K562 (cell line): ENCODE results near the gene NAV2. TPM values are rescaled to one million over a fixed set of nuclear protein-coding genes. Genes with fewer than 3 reads are reported as not detected.

ENCODE experiments used
- CC2D1A ChIP-seq: fragments of 450-650 bp; IDR thresholded peaks from 2 replicates; pipeline ENCODE4 v1.6.1; 2017; ENCODE audit warnings: mild to moderate bottlenecking
- CREM ChIP-seq: IDR thresholded peaks from 2 replicates; pipeline ENCODE4 v1.6.1; 2014; ENCODE audit warnings: antibody characterized with exemption, low read depth
- NFATC3 ChIP-seq: fragments of 450-650 bp; IDR thresholded peaks from 2 replicates; pipeline ENCODE4 v1.6.1; 2017; ENCODE audit warnings: mild to moderate bottlenecking
- SMC3 ChIP-seq: conservative IDR thresholded peaks from 2 replicates; pipeline ENCODE4 v1.6.1; 2011; ENCODE audit warnings: low read depth, low read length, improper control_type of control experiment; ENCODE audit not compliant: insufficient read depth
- STAG1 ChIP-seq: sonication (generic); formaldehyde crosslinking; IDR thresholded peaks from 2 replicates; pipeline ENCODE4 v1.5.0; 2020; ENCODE audit warnings: missing genetic modification reagents, borderline replicate concordance
- ZNF551 ChIP-seq: fragments of 250-450 bp; sonication (Bioruptor Pico); IDR thresholded peaks from 2 replicates; pipeline ENCODE4 v1.5.0; 2021; ENCODE audit warnings: mild to moderate bottlenecking, moderate library complexity
- polyA plus RNA-seq, 8 experiments: library from polyadenylated mRNA; depleted of rRNA in 4 of 8; stranded (reverse) in 5 of 8; unstranded in 3 of 8; fragments of >200 nt; fragmentation: Nextera tagmentation in 2 of 8; fragmentation: Illumina TruSeq in 1 of 8; extraction: Ambion mirVana in 2 of 8; extraction: Trizol in 1 of 8; gene quantifications; 2 replicates each; pipeline versions ENCODE4 v1.2.1 to v1.2.3, GENCODE V29; 2011 to 2014; ENCODE audit warnings: inconsistent platforms in 1 of 8, missing spikeins in 1 of 8
- total RNA-seq, 7 experiments: library from RNA; depleted of rRNA in 6 of 7; stranded (reverse); fragments of >200 nt in 6 of 7; fragmentation: Illumina TruSeq in 2 of 7; extraction: Trizol in 2 of 7; gene quantifications; 2 replicates each; pipeline versions ENCODE4 v1.2.1 to v1.2.3, GENCODE V29; 2011 to 2021; ENCODE audit warnings: low replicate concordance in 1 of 7
- TF ChIP-seq, protein P1 (sequence below): fragments of 250-450 bp; sonication (Bioruptor Pico); IDR thresholded peaks from 2 replicates; pipeline ENCODE4 v1.4.0; 2020; ENCODE audit warnings: borderline replicate concordance
- TF ChIP-seq, protein P2 (sequence below), 3 experiments: IDR thresholded peaks in 2 of 3; conservative IDR thresholded peaks in 1 of 3; 2 replicates each; pipeline ENCODE4 v1.5.1; 2011 to 2012; ENCODE audit warnings: low read length in 3 of 3, mild to moderate bottlenecking in 3 of 3, control low read depth in 2 of 3, improper control_type of control experiment in 1 of 3, inconsistent platforms in 1 of 3, low read depth in 1 of 3, mixed read lengths in 1 of 3, moderate library complexity in 1 of 3; ENCODE audit not compliant: insufficient read depth in 2 of 3
- TF ChIP-seq, protein P3 (sequence below), 2 experiments: fragments of 450-650 bp; formaldehyde crosslinking in 1 of 2; IDR thresholded peaks; 2 replicates each; pipeline versions ENCODE4 v1.4.0 to v1.6.1; 2014 to 2020; ENCODE audit warnings: mild to moderate bottlenecking in 2 of 2, borderline replicate concordance in 1 of 2, low read depth in 1 of 2
- TF ChIP-seq, protein P4 (sequence below): fragments of 450-650 bp; IDR thresholded peaks from 2 replicates; pipeline ENCODE4 v1.6.1; 2016; ENCODE audit warnings: mild to moderate bottlenecking

Gene NAV2
- total and polyA plus RNA-seq, 9 of the 15 experiments (the other 6 are each of a cell fraction or from before 2014, with no cell fraction given): 0.03 to 0.35 (median 0.05) TPM

DNA sequence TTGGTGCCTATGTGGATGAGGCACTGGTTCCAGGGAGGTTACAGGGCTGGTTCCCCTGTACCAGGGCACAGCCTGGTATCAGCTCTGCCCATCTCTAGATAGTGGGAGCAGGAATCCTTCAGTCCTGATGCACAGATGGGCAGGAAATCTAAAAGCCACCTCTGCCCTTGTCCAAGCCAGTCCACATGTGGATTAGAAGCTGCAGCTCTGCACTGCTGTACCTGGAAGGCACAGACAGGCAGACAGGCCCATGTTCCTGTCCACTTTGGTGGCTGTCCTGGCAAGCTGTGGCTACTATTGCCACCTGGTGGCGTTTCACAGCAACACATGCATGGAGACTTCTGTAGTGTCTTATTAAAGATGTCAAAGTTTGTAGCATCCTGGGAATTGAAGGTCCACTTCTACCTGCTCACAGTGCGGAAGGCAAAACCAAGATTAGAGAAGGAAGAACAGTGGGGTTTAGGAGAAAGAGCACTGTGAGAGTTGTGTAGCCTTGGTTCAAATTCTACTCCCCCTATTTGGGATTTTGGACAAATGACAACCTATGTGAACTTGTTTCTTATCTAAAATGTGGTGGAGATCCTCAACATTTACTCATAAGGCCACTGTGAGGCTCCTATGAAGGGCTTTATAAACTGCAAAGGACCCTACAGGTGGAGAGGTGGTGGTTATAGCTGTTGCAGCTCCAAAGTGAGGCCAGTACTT, 30.1 kb downstream of the NAV2 start (continued):
- TF ChIP-seq, protein P1, sequence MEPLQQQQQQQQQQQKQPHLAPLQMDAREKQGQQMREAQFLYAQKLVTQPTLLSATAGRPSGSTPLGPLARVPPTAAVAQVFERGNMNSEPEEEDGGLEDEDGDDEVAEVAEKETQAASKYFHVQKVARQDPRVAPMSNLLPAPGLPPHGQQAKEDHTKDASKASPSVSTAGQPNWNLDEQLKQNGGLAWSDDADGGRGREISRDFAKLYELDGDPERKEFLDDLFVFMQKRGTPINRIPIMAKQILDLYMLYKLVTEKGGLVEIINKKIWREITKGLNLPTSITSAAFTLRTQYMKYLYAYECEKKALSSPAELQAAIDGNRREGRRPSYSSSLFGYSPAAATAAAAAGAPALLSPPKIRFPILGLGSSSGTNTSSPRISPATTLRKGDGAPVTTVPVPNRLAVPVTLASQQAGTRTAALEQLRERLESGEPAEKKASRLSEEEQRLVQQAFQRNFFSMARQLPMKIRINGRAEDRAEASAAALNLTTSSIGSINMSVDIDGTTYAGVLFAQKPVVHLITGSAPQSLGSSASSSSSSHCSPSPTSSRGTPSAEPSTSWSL (CRISPR knock-in tag): no peak
- peak; percentile 69; the same call in 1 of the 2 replicates for TF ChIP-seq STAG1 (CRISPR knock-in tag)
- TF ChIP-seq CC2D1A: 0 out of 2 replicates have a peak, but pooled peaks have one; percentile 20
- TF ChIP-seq, protein P2, sequence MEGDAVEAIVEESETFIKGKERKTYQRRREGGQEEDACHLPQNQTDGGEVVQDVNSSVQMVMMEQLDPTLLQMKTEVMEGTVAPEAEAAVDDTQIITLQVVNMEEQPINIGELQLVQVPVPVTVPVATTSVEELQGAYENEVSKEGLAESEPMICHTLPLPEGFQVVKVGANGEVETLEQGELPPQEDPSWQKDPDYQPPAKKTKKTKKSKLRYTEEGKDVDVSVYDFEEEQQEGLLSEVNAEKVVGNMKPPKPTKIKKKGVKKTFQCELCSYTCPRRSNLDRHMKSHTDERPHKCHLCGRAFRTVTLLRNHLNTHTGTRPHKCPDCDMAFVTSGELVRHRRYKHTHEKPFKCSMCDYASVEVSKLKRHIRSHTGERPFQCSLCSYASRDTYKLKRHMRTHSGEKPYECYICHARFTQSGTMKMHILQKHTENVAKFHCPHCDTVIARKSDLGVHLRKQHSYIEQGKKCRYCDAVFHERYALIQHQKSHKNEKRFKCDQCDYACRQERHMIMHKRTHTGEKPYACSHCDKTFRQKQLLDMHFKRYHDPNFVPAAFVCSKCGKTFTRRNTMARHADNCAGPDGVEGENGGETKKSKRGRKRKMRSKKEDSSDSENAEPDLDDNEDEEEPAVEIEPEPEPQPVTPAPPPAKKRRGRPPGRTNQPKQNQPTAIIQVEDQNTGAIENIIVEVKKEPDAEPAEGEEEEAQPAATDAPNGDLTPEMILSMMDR (IDR thresholded peaks at IDR 0.05 in 2 of 3, conservative IDR thresholded peaks at IDR 0.05 in 1 of 3; ENCODE audit: insufficient read depth in 2 of 3, low read depth in 1 of 3, low read length in 3 of 3): peak; percentile 78 to 82 (median 81)
- TF ChIP-seq SMC3: peak; percentile 91
- TF ChIP-seq CREM: 0 out of 2 replicates have a peak, but pooled peaks have one; percentile 15
- TF ChIP-seq, protein P3, sequence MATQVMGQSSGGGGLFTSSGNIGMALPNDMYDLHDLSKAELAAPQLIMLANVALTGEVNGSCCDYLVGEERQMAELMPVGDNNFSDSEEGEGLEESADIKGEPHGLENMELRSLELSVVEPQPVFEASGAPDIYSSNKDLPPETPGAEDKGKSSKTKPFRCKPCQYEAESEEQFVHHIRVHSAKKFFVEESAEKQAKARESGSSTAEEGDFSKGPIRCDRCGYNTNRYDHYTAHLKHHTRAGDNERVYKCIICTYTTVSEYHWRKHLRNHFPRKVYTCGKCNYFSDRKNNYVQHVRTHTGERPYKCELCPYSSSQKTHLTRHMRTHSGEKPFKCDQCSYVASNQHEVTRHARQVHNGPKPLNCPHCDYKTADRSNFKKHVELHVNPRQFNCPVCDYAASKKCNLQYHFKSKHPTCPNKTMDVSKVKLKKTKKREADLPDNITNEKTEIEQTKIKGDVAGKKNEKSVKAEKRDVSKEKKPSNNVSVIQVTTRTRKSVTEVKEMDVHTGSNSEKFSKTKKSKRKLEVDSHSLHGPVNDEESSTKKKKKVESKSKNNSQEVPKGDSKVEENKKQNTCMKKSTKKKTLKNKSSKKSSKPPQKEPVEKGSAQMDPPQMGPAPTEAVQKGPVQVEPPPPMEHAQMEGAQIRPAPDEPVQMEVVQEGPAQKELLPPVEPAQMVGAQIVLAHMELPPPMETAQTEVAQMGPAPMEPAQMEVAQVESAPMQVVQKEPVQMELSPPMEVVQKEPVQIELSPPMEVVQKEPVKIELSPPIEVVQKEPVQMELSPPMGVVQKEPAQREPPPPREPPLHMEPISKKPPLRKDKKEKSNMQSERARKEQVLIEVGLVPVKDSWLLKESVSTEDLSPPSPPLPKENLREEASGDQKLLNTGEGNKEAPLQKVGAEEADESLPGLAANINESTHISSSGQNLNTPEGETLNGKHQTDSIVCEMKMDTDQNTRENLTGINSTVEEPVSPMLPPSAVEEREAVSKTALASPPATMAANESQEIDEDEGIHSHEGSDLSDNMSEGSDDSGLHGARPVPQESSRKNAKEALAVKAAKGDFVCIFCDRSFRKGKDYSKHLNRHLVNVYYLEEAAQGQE (IDR thresholded peaks at IDR 0.05; ENCODE audit: borderline replicate concordance): peak; percentile 87
- TF ChIP-seq, protein P3 (CRISPR knock-in tag; IDR thresholded peaks at IDR 0.05; ENCODE audit: low read depth): no peak
- no peak for TF ChIP-seq ZNF551 (CRISPR knock-in tag)
- TF ChIP-seq, protein P4, sequence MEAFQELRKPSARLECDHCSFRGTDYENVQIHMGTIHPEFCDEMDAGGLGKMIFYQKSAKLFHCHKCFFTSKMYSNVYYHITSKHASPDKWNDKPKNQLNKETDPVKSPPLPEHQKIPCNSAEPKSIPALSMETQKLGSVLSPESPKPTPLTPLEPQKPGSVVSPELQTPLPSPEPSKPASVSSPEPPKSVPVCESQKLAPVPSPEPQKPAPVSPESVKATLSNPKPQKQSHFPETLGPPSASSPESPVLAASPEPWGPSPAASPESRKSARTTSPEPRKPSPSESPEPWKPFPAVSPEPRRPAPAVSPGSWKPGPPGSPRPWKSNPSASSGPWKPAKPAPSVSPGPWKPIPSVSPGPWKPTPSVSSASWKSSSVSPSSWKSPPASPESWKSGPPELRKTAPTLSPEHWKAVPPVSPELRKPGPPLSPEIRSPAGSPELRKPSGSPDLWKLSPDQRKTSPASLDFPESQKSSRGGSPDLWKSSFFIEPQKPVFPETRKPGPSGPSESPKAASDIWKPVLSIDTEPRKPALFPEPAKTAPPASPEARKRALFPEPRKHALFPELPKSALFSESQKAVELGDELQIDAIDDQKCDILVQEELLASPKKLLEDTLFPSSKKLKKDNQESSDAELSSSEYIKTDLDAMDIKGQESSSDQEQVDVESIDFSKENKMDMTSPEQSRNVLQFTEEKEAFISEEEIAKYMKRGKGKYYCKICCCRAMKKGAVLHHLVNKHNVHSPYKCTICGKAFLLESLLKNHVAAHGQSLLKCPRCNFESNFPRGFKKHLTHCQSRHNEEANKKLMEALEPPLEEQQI: no peak
- no peak for TF ChIP-seq NFATC3
- TF ChIP-seq, all 486 proteins: peak for 10
